HuH-7.5 (cell line): Measurements from ENCODE around the gene CD40LG.

Experiments
- DNase-seq: peaks from one replicate; pipeline ENCODE4 v3.0.0; 2011; ENCODE audit warnings: low spot score

Gene CD40LG

GRCh38 chrX:136708348-136708747, 60.4 kb downstream of the CD40LG start:
- DNase-seq = no peak
